OCI-LY7 (cell line): ENCODE measurements around the gene DTX3L.

Experiments
- CTCF ChIP-seq: fragments of 200-600 bp; sonication (generic); conservative IDR thresholded peaks from 2 replicates; pipeline ENCODE4 v1.5.1; 2014; ENCODE audit warnings: mild to moderate bottlenecking, antibody characterized with exemption, low read length, moderate library complexity, mixed read lengths
- EZH2phosphoT487 ChIP-seq: fragments of 200-600 bp; sonication (generic); IDR thresholded peaks from 2 replicates; pipeline ENCODE4 v1.6.1; 2018; ENCODE audit warnings: low read depth, borderline replicate concordance, mild to moderate bottlenecking, mixed run types, antibody characterized with exemption, low read length, moderate library complexity, mixed read lengths

- no peak for TF ChIP-seq EZH2phosphoT487
- no peak for TF ChIP-seq CTCF
Measured at GRCh38 chr3:122580470-122580869, 16.3 kb downstream of the DTX3L start.
